GM18867 (cell line): Measurements from ENCODE around the gene REPS1.
A peak's percentile ranks its signal among the peaks of the same experiment; 100 is the strongest.
"Not testable (repeated sequence)": the region's sequence is repeated elsewhere in the genome, so short reads cannot be mapped to it uniquely, and the experiment has no call there.

Source experiments
- ATAC-seq: cut with Tn5 transposase; IDR thresholded peaks from one replicate; pipeline ENCODE4 v1.9.1; 2021; ENCODE audit warnings: mild to moderate bottlenecking, moderate library complexity; ENCODE audit not compliant: unreplicated experiment

The REPS1 gene

GRCh38 chr6:139003751-139004150 is 15.7 kb upstream of the REPS1 start:
- no peak for ATAC-seq

- ATAC-seq: no peak
Measured at GRCh38 chr6:138999949-139000725, 12.1 kb upstream of the REPS1 start.

- ATAC-seq: no peak
Measured at GRCh38 chr6:138997136-138997535, 9.1 kb upstream of the REPS1 start.

- ATAC-seq: no peak
Measured at GRCh38 chr6:138996524-138996923, 8.5 kb upstream of the REPS1 start.

- not testable (repeated sequence) for ATAC-seq
Measured at GRCh38 chr6:138993410-138993809, 5.4 kb upstream of the REPS1 start.

GRCh38 chr6:138992965-138993364 is 4.9 kb upstream of the REPS1 start:
- not testable (repeated sequence) for ATAC-seq

GRCh38 chr6:138991206-138991605 is 3.2 kb upstream of the REPS1 start:
- ATAC-seq: no peak

GRCh38 chr6:138989098-138989983 is 1.3 kb upstream of the REPS1 start:
- ATAC-seq: no peak

- ATAC-seq: peak; percentile 20
Measured at GRCh38 chr6:138988469-138988834, 399 bp upstream of the REPS1 start.

- ATAC-seq: no peak
Measured at GRCh38 chr6:138987080-138987642, 892 bp downstream of the REPS1 start.

GRCh38 chr6:138986578-138986977 is 1.5 kb downstream of the REPS1 start:
- no peak for ATAC-seq

- ATAC-seq: no peak
Measured at GRCh38 chr6:138981416-138981815, 6.6 kb downstream of the REPS1 start.

- no peak for ATAC-seq
Measured at GRCh38 chr6:138979813-138980668, 8.0 kb downstream of the REPS1 start.

- no peak for ATAC-seq
Measured at GRCh38 chr6:138979365-138979764, 8.7 kb downstream of the REPS1 start.

- no peak for ATAC-seq
Measured at GRCh38 chr6:138978229-138978628, 9.8 kb downstream of the REPS1 start.

- no peak for ATAC-seq
Measured at GRCh38 chr6:138977646-138978167, 10.3 kb downstream of the REPS1 start.

GRCh38 chr6:138977242-138977641 is 10.8 kb downstream of the REPS1 start:
- no peak for ATAC-seq

- ATAC-seq: no peak
Measured at GRCh38 chr6:138975815-138976214, 12.2 kb downstream of the REPS1 start.

GRCh38 chr6:138973466-138974153 is 14.4 kb downstream of the REPS1 start:
- no peak for ATAC-seq

GRCh38 chr6:138972226-138972665 is 15.8 kb downstream of the REPS1 start:
- no peak for ATAC-seq
